ENCODE data around the gene CFAP54.

- TF ChIP-seq CTCF (IDR thresholded peaks at IDR 0.05) (no peak), POLR2A (IDR thresholded peaks at IDR 0.05) (no peak)
These were observed 180.4 kb downstream of the CFAP54 start for GRCh38 chr12:96669786-96670185.

All from uterus (tissue), 2 donors.